ENCODE results near the gene PRKG1. TPM values are rescaled to one million over a fixed set of nuclear protein-coding genes. Genes with fewer than 3 reads are reported as not detected.
"Not testable (repeated sequence)": the region's sequence is repeated elsewhere in the genome, so short reads cannot be mapped to it uniquely, and the experiment has no call there.

The PRKG1 gene
- total RNA-seq, 1 experiment from 2014 or later = not detected

- DNase-seq (ENCODE audit: low read depth) = no peak
- in situ Hi-C loops (cut with HindIII; ENCODE audit: low pct_unique_long_range_greater_than_20kb, low sequenced_read_pairs) = no loop called here
Observed at GRCh38 chr10:51233337-51234100, 159.2 kb downstream of the PRKG1 start.

GRCh38 chr10:51235865-51236264 lies 161.6 kb downstream of the PRKG1 start:
- in situ Hi-C loops (cut with HindIII; ENCODE audit: low pct_unique_long_range_greater_than_20kb, low sequenced_read_pairs) = no loop called here
- no peak for DNase-seq (ENCODE audit: low read depth)

GRCh38 chr10:51239006-51239405 lies 164.7 kb downstream of the PRKG1 start:
- in situ Hi-C loops (cut with HindIII; ENCODE audit: low pct_unique_long_range_greater_than_20kb, low sequenced_read_pairs) = no loop called here
- no peak for DNase-seq (ENCODE audit: low read depth)

DNA sequence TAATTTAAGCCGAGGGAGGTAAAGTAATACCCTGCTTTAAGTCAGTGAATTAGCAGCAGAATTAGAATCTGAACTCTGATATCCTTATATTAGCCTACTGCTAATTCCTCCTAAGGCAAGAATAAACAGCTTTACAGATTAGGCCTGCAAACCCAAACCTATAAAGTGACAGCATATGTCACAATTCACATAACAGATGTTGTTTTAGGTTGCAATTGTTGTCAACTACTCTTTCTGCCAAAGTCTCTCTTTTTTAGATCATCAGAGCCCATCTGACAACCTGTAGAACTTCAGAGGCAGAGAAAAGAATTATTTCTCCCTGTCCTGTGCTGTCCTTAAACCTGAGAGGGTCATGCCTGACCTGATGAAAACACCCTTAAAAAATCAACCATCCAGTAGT lies 167.2 kb downstream of the PRKG1 start:
- no peak for DNase-seq (ENCODE audit: low read depth)
- in situ Hi-C loops (cut with HindIII; ENCODE audit: low pct_unique_long_range_greater_than_20kb, low sequenced_read_pairs) = no loop called here

DNA sequence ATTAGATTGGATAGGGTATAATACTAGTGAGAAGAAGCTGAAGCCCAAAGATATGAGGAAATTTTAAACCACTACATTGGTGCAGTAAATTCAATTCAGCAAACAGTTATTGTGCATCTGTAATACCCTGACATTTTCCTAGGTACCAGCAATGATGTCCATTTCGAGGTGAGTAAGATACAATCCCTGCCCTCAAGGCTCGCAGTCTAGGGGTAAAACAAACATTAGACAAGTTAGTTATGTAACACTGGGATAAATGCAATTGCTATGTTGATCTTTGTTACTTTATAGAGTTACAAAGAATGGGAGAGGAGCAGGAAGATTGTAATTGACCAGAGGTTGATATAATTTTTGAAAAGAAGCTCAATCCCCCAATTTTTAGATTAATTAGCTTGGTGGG lies 168.1 kb downstream of the PRKG1 start:
- DNase-seq (ENCODE audit: low read depth) = no peak
- in situ Hi-C loops (cut with HindIII; ENCODE audit: low pct_unique_long_range_greater_than_20kb, low sequenced_read_pairs) = no loop called here

DNA sequence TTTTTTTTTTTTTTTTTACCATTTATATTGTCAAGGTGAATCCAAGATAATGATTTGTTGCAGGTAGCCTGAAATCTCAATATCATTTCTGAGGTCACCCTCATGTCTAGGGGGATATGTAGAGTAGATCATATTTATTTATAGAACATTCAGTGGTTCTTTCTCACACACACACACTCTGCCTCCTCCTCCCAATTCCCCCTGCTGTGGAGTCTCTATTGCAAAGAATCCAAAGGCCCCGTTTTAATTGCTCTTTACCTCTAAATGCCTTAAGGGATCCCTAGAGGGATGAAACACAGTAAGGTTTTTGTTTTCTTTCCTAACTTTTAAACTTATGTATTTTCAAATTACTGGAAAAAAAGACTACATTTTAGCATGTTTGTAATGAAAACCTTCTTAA lies 170.0 kb downstream of the PRKG1 start:
- no peak for DNase-seq (ENCODE audit: low read depth)
- in situ Hi-C loops (cut with HindIII; ENCODE audit: low pct_unique_long_range_greater_than_20kb, low sequenced_read_pairs) = no loop called here

DNA sequence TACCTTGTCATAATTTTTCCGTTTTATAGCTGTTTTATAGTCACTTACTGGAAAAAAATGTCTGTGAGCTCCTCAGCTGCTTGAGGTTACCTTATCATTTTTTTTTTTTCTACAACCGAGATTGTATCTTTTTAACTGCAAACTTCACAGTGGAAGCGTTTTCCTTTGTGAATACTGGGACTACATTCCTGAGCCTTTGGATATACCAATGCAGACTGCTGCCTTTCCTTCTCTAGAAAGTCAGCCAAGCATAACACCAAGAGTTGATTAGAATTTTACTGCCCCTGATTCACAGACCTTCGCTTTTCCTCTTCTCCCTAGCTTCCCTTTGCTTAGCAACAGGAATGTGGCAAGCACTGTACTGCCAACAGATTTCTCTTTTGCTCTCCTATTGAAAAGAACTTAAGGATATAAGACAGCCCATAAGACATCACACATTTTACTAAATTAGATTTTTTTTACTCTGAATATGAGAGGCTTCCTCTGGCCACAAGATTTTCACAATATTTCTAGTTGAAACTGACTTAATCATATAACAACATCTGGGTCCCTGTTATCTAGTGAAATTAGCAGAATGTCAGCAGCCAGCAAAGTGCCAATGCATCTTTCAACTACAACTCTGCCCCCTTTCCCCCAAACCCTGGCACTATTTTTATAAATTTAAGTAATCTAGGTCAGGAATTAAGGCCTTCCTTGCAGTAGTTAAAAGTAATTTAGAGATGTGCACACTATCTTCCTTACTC lies 170.6 kb downstream of the PRKG1 start:
- in situ Hi-C loops (cut with HindIII; ENCODE audit: low pct_unique_long_range_greater_than_20kb, low sequenced_read_pairs) = no loop called here
- DNase-seq (ENCODE audit: low read depth) = peak; percentile 35

DNA sequence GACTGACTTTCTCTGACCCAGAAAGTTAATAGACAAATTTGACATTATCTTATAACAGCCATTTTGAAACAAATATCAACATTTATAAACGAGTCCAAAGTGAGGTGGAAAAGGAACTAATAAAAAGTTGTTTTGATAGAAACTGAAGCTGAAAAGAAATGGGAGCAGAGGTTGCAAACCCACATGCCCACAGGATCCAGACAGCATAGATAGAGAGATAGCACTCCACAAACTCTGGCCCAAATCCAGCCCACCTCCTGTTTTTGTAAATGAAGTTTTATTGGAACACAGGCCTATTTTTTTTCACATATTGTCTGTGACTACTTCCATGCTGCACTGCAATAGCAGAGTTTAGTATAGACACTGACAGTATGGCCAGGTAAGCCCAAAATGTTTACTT lies 171.9 kb downstream of the PRKG1 start:
- in situ Hi-C loops (cut with HindIII; ENCODE audit: low pct_unique_long_range_greater_than_20kb, low sequenced_read_pairs) = no loop called here
- no peak for DNase-seq (ENCODE audit: low read depth)

GRCh38 chr10:51250278-51250920 lies 176.1 kb downstream of the PRKG1 start:
- no peak for DNase-seq (ENCODE audit: low read depth)
- in situ Hi-C loops (cut with HindIII; ENCODE audit: low pct_unique_long_range_greater_than_20kb, low sequenced_read_pairs) = no loop called here

- in situ Hi-C loops (cut with HindIII; ENCODE audit: low pct_unique_long_range_greater_than_20kb, low sequenced_read_pairs) = no loop called here
Observed at GRCh38 chr10:51251110-51251509, 176.8 kb downstream of the PRKG1 start.

DNA sequence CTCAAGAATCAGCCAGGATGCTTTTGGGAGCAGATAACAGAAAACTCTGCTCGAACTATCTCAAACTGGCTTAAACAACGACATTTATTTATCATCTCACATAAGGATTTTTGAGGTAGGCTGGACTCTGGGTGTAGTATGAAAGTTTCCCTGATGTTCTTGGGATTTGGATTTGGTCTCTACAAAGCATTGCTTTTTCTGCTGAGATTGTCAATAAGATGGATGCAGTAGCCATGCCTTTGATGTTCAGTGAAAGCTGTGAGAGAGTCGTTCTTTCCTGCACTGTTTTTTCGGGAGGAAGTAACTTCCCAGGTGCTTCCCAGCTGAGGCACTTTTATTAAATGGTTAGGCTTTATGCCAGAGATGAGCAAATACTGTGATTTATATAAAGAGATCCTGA lies 181.1 kb downstream of the PRKG1 start:
- in situ Hi-C loops (cut with HindIII; ENCODE audit: low pct_unique_long_range_greater_than_20kb, low sequenced_read_pairs) = no loop called here
- DNase-seq (ENCODE audit: low read depth) = no peak

More at GRCh38 chr10:51251110-51251509, 176.8 kb downstream of the PRKG1 start:
- no peak for DNase-seq (ENCODE audit: low read depth)

DNA sequence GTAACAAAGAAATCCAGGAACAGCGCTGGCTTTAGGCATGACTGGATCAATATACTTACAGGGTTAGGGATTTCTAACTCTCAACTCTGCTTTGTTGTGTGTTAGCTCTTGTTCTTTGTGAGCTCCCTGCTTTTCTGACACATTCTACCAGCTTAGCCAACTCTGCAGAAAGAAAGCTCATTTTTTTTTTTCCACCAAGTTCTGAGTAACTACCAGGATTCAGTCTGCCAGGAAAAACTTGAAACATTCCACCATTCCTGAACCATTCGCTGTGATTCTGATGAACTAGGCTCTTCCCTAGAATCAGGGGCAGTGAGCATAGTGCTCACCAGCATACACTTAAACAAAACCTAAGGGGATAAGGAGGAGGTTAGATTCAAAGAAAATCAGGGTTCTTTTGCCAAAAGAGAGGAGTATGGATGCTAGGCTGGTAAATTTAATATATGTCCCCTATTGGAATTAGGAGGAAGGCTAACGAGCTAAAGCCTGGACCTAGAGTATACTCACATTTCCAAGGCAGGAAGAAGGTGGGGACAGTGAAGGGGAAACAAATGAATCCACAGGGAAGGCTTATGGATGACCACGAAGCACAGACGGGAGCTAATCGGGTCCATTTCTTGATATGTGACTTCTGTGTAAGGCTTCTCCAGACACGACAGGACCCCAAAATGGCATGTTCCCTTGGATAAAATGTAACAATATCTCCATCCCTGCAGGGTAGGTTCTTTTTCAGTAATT lies 183.4 kb downstream of the PRKG1 start:
- DNase-seq (ENCODE audit: low read depth) = no peak
- in situ Hi-C loops (cut with HindIII; ENCODE audit: low pct_unique_long_range_greater_than_20kb, low sequenced_read_pairs) = no loop called here

DNA sequence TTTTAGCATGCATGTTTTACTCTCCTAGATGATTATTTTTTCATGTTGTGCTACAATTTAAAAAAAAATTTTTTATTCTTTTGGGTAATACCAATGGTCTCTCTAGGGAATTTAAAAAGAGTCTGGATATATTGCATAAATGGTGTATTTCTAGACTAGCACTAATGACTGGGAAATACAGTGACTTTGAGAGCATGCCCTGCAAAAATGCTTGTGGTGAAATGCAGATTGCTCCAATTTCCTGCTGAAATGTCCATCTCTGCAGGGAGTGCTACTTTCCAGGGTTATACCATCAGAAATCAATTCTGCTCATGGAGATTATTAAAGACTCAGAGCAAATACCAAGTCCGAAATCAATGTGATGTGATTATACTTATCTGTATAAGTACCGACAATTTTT lies 186.1 kb downstream of the PRKG1 start:
- DNase-seq (ENCODE audit: low read depth) = no peak
- in situ Hi-C loops (cut with HindIII; ENCODE audit: low pct_unique_long_range_greater_than_20kb, low sequenced_read_pairs) = no loop called here

GRCh38 chr10:51266496-51266895 lies 192.2 kb downstream of the PRKG1 start:
- in situ Hi-C loops (cut with HindIII; ENCODE audit: low pct_unique_long_range_greater_than_20kb, low sequenced_read_pairs) = no loop called here
- no peak for DNase-seq (ENCODE audit: low read depth)

DNA sequence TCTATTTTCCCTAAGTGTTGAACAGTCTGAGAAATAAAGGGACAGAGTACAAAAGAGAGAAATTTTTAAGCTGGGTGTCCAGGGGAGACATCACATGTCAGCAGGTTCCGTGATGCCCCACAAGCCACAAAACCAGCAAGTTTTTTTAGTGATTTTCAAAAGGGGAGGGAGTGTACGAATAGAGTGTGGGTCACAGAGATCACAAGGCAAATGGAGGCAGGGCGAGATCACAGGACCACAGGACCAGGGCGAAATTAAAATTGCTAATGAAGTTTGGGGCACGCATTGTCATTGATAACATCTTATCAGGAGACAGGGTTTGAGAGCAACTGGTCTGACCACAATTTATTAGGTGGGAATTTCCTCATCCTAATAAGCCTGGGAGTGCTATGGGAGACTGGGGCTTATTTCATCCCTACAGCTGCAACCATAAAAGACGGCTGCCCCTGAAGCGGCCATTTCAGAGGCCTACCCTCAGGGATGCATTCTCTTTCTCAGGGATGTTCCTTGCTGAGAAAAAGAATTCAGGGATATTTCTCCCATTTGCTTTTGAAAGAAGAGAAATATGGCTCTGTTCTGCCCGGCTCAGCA lies 193.8 kb downstream of the PRKG1 start:
- DNase-seq (ENCODE audit: low read depth) = not testable (repeated sequence)

GRCh38 chr10:51269821-51270220 lies 195.5 kb downstream of the PRKG1 start:
- in situ Hi-C loops (cut with HindIII; ENCODE audit: low pct_unique_long_range_greater_than_20kb, low sequenced_read_pairs) = no loop called here

More for the DNA sequence above, 193.8 kb downstream of the PRKG1 start:
- in situ Hi-C loops (cut with HindIII; ENCODE audit: low pct_unique_long_range_greater_than_20kb, low sequenced_read_pairs) = not testable (repeated sequence)

GRCh38 chr10:51270936-51271530 lies 196.7 kb downstream of the PRKG1 start:
- in situ Hi-C loops (cut with HindIII; ENCODE audit: low pct_unique_long_range_greater_than_20kb, low sequenced_read_pairs) = no loop called here
- no peak for DNase-seq (ENCODE audit: low read depth)

More at GRCh38 chr10:51269821-51270220, 195.5 kb downstream of the PRKG1 start:
- DNase-seq (ENCODE audit: low read depth) = no peak

- in situ Hi-C loops (cut with HindIII; ENCODE audit: low pct_unique_long_range_greater_than_20kb, low sequenced_read_pairs); DNase-seq (ENCODE audit: low read depth): not testable (repeated sequence)
Observed at GRCh38 chr10:51272099-51272498, 197.8 kb downstream of the PRKG1 start.
